Coronary artery (tissue), 2 donors: ENCODE measurements around the gene EPB41L1.

ENCODE experiments used
- DNase-seq: peaks from one replicate; pipeline ENCODE4 v3.0.0-alpha.2; 2017; ENCODE audit warnings: low spot score
- H3K27ac ChIP-seq, 2 donors: fragments of 200-600 bp; sonication (generic); one replicate each; pipeline ENCODE4 v1.5.1; 2016 to 2019
- H3K4me3 ChIP-seq: fragments of 200-600 bp; sonication (generic); 2 replicates; pipeline ENCODE4 v1.5.1; 2016; ENCODE audit warnings: mild to moderate bottlenecking, moderate library complexity
- CTCF ChIP-seq: fragments of 200-600 bp; sonication (generic); IDR thresholded peaks from one replicate; pipeline ENCODE4 v1.5.1; 2019; ENCODE audit warnings: antibody characterized with exemption

Gene EPB41L1

GRCh38 chr20:36277546-36277945 is 123.0 kb downstream of the EPB41L1 start:
- no peak overlapping the region for H3K27ac ChIP-seq
- TF ChIP-seq CTCF: no peak
- no peak overlapping the region for H3K4me3 ChIP-seq
- no peak for DNase-seq

DNA sequence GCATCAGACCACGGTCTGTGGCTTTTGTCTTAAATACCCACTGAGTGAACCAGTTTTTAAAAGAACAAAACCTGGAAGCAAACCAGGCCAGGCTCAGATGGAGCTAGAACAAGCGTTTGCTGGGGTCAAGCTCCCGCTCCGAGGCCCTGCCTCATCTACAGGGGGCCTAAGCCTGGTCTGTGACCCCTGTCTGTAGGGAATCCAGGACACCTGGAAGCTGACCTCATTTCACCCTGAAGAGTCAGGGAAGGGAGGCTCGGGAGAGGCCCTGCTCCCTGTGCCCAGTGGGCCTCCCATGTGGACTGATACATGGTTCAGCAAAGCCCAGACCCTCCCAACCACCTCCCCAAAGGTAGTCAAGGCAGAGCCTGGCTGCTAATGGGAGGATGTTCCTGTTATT is 124.8 kb downstream of the EPB41L1 start:
- DNase-seq: no peak
- H3K4me3 ChIP-seq: no peak overlapping the region
- H3K27ac ChIP-seq: no peak overlapping the region
- TF ChIP-seq CTCF: no peak

DNA sequence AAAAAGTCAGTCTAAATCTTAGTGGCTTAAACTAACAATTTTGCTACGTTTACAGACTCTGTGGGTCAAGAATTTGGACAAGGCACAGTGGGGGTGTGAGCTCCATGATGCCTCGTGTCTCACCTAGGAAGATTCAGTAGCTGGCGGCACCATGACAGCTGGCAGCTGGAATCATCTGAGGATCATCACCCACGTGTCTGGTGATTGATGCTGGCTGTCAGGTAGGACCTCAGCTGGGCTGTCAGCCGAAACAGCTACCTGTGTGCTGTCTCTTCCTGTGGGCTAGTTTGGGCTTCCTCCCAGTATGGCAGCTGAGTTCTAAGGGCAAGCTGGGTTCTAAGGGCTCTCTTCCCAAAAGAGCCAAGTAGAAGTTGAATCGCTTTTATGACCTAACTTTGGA is 125.2 kb downstream of the EPB41L1 start:
- Histone ChIP-seq H3K4me3 (no peak overlapping the region), H3K27ac (no peak overlapping the region)
- DNase-seq: no peak
- no peak for TF ChIP-seq CTCF

DNA sequence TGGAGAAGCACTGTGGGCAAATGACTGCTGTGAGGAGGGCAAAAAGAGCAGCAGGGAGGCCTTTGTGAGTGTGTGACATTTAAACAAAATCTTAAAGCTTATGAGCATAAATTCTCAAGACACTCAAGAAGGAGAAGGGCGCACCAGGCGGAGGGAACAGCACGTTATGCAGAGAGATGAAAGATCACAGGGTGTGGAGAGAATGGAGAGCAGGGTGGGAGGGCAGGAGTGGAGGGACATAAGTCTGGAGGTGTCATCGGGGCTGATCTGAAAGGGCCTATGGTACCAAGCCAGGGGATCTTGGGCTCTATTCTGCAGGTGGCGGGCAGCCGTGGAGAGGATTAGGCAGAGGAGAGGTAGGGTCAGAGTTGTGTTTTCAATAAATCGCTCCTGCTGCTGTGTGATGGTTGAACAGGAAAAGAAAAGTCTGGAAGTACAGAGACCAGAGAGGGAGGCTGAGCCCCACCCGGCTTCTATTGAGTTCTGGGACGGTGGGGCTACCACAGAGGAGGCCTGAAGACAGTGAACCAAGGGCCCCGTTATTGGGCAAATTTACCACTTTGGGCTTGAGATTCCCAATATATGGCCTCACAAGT is 127.3 kb downstream of the EPB41L1 start:
- H3K27ac ChIP-seq: no peak overlapping the region
- no peak for TF ChIP-seq CTCF
- no peak overlapping the region for H3K4me3 ChIP-seq
- no peak for DNase-seq
